Activated T-cell treated with anti-CD3 and anti-CD28 coated beads, Interleukin-2, amount 50 U/mL, for 72 hours (primary cell): Measurements from ENCODE around the gene TRIM64C. TPM values are rescaled to one million over a fixed set of nuclear protein-coding genes. Genes with fewer than 3 reads are reported as not detected.
"Not testable (repeated sequence)": the region's sequence is repeated elsewhere in the genome, so short reads cannot be mapped to it uniquely, and the experiment has no call there.

Experiments
- ATAC-seq, 2 donors: fragments of 150-1000 bp; cut with Tn5 transposase; replicated peaks in 1 of 2; 2 replicates each; pipeline ENCODE4 v1.10.0; 2021; ENCODE audit warnings: moderate library complexity in 2 of 2, mild to moderate bottlenecking in 1 of 2
- DNase-seq, 2 donors: peaks; one replicate each; pipeline ENCODE4 v3.0.0; 2021 to 2022; ENCODE audit warnings: mixed read lengths in 1 of 2
- H3K27ac Mint-ChIP-seq: one replicate; pipeline ENCODE4 v1.8.0; 2022; ENCODE audit warnings: mild to moderate bottlenecking, moderate library complexity, mixed read lengths
- H3K27me3 Mint-ChIP-seq: one replicate; pipeline ENCODE4 v1.8.0; 2022; ENCODE audit warnings: low read depth, mixed read lengths
- H3K36me3 Mint-ChIP-seq, 2 donors: one replicate each; pipeline ENCODE4 v1.8.0; 2022; ENCODE audit warnings: mixed read lengths in 2 of 2, mild to moderate bottlenecking in 1 of 2; ENCODE audit not compliant: insufficient read depth in 2 of 2
- H3K4me1 Mint-ChIP-seq: one replicate; pipeline ENCODE4 v1.8.0; 2022; ENCODE audit warnings: low read depth, mixed read lengths
- H3K4me3 Mint-ChIP-seq, 2 donors: one replicate each; pipeline ENCODE4 v1.8.0; 2022; ENCODE audit warnings: mild to moderate bottlenecking in 2 of 2, mixed read lengths in 2 of 2, moderate library complexity in 2 of 2
- H3K9me3 Mint-ChIP-seq, 2 donors: one replicate each; pipeline ENCODE4 v1.8.0; 2022; ENCODE audit warnings: mixed read lengths in 2 of 2
- total RNA-seq, 2 donors: library from RNA; stranded (reverse); gene quantifications; one replicate each; pipeline ENCODE4 v1.2.3, GENCODE V29; 2022

The TRIM64C gene, protein sequence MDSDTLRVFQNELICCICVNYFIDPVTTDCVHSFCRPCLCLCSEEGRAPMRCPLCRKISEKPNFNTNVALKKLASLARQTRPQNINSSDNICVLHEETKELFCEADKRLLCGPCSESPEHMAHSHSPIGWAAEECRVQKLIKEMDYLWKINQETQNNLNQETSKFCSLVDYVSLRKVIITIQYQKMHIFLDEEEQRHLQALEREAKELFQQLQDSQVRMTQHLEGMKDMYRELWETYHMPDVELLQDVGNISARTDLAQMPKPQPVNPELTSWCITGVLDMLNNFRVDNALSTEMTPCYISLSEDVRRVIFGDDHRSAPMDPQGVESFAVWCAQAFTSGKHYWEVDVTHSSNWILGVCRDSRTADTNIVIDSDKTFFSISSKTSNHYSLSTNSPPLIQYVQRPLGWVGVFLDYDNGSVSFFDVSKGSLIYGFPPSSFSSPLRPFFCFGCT
- not detected for total RNA-seq

DNA sequence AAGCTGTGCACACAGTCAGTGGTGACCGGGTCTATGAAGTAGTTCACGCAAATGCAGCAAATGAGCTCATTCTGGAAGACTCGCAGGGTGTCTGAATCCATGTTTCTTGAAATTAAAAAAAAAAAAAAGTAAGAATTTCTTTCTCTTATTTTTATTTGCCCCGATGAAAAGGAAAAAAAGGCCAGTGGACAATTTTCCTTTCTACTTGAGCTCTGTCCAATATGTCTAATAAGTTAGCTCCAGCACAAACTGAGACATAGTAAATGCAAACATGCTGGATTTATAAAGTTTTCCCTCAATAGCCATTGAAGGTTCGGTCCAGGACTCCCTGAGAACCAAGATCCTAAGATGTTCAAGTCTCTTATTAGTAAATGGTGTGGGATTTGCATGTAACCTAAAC is at the start of gene TRIM64C:
Gene TRIM64C (minus strand): TSS at position 101 of the 400 bp plus-strand sequence. CDS start 0 bp downstream, at position 101.
- not testable (repeated sequence) for H3K27ac Mint-ChIP-seq, H3K36me3 Mint-ChIP-seq, H3K4me3 Mint-ChIP-seq, H3K4me1 Mint-ChIP-seq, ATAC-seq, H3K27me3 Mint-ChIP-seq, H3K9me3 Mint-ChIP-seq, DNase-seq

DNA sequence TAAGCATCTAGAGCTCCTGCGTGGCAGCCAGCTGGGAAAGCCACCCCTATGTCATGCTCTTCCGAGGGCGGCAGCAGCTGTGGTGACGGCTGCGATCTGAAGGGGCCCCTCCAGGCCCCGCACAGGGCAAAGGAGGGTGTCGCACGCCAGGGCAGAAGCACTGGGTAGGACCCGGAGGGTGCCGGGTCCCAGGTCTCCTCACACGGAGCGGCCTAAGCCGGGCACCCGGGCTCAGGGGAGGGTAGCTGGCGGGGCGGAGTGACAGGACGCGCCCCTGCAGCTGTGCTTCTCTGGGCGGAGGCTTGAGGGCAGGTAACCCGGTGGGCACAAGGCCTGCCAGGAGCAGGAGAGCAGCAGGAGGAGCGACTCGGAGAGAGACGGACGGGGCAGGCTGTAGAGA is 43.4 kb upstream of the TRIM64C start:
- not testable (repeated sequence) for H3K4me3 Mint-ChIP-seq, DNase-seq, H3K27ac Mint-ChIP-seq, H3K4me1 Mint-ChIP-seq, H3K27me3 Mint-ChIP-seq, ATAC-seq, H3K36me3 Mint-ChIP-seq, H3K9me3 Mint-ChIP-seq

- not testable (repeated sequence) for ATAC-seq, H3K4me3 Mint-ChIP-seq, H3K27me3 Mint-ChIP-seq, DNase-seq, H3K4me1 Mint-ChIP-seq, H3K27ac Mint-ChIP-seq, H3K9me3 Mint-ChIP-seq, H3K36me3 Mint-ChIP-seq
Observed at GRCh38 chr11:49069897-49070296, 11.0 kb upstream of the TRIM64C start.

- not testable (repeated sequence) for ATAC-seq, H3K36me3 Mint-ChIP-seq, DNase-seq, H3K27ac Mint-ChIP-seq, H3K4me3 Mint-ChIP-seq, H3K4me1 Mint-ChIP-seq, H3K9me3 Mint-ChIP-seq, H3K27me3 Mint-ChIP-seq
Observed at GRCh38 chr11:49049821-49050220, 9.1 kb downstream of the TRIM64C start.

DNA sequence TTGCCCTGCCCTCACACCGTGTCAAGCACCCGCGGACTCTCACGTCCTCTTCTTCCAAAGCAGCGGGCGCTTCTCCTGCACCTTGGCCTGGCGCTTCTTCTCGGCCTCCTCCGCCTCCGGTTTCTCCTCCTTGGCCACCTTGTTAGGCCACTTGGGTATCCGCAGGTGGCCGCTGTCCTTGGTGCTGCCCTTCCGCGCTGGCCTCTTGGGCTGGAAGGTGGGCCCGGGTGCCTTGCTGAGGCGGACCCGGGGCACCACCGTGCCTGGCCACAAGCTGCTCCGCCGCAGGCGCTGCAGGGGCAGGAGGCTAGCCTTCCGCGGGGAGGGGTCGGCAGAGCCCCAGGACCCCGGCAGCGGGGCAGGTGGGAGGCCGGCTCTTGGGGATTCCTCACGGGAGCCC is 10.7 kb downstream of the TRIM64C start:
- DNase-seq, ATAC-seq, H3K27me3 Mint-ChIP-seq, H3K9me3 Mint-ChIP-seq, H3K36me3 Mint-ChIP-seq, H3K4me1 Mint-ChIP-seq, H3K27ac Mint-ChIP-seq, H3K4me3 Mint-ChIP-seq: not testable (repeated sequence)

- DNase-seq, H3K4me1 Mint-ChIP-seq, H3K27ac Mint-ChIP-seq, H3K9me3 Mint-ChIP-seq, H3K27me3 Mint-ChIP-seq, ATAC-seq, H3K36me3 Mint-ChIP-seq, H3K4me3 Mint-ChIP-seq: not testable (repeated sequence)
Observed at GRCh38 chr11:49028523-49028922, 30.4 kb downstream of the TRIM64C start, which contains the start of gene TRIM49B. Gene TRIM49B, plus strand, starts transcription at chr11:49028823. Its CDS starts 2,777 bp downstream, at chr11:49031600.

Other genes with a start within 250 kb of the TRIM64C start
- gene TRIM51G, start 75.2 kb downstream of the TRIM64C start, total RNA-seq: not detected
- gene TRIM49B, start 30.3 kb downstream of the TRIM64C start, total RNA-seq: not detected
- not detected for gene FOLH1, start 149.5 kb upstream of the TRIM64C start, total RNA-seq